HG02884 (cell line): Measurements from ENCODE around the gene DYNC1LI2.
"Not testable (repeated sequence)": the region's sequence is repeated elsewhere in the genome, so short reads cannot be mapped to it uniquely, and the experiment has no call there.

Experiments used
- ATAC-seq: cut with Tn5 transposase; IDR thresholded peaks from one replicate; pipeline ENCODE4 v1.9.1; 2021; ENCODE audit warnings: mild to moderate bottlenecking, moderate library complexity; ENCODE audit not compliant: unreplicated experiment

Gene DYNC1LI2

GRCh38 chr16:66751303-66751991 is at the start of gene DYNC1LI2:
Gene DYNC1LI2, minus strand, starts transcription at chr16:66751609. Its CDS starts 18 bp downstream, at chr16:66751591.
- peak; percentile 85 for ATAC-seq

- no peak for ATAC-seq
These were observed 49.4 kb upstream of the DYNC1LI2 start for GRCh38 chr16:66800856-66801255.

DNA sequence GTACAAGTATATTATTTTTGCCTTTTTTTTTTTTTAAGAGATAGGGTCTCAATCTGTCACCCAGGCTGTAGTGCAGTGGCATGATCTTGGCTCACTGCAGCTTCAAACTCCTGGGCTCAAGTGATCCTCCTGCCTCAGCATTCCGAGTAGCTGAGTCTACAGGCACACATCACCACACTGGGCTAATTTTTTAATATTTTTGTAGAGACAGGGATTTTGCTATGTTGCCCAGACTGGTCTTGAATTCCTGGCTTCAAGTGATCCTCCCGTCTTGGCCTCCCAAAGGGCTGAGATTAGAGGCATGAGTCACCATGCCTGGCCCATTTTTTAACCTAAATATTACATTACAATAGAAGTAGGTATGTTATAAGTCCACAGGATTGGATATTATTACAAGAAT is 46.8 kb upstream of the DYNC1LI2 start:
- ATAC-seq: no peak

- ATAC-seq: not testable (repeated sequence)
These were observed 42.6 kb upstream of the DYNC1LI2 start for GRCh38 chr16:66793984-66794383.

DNA sequence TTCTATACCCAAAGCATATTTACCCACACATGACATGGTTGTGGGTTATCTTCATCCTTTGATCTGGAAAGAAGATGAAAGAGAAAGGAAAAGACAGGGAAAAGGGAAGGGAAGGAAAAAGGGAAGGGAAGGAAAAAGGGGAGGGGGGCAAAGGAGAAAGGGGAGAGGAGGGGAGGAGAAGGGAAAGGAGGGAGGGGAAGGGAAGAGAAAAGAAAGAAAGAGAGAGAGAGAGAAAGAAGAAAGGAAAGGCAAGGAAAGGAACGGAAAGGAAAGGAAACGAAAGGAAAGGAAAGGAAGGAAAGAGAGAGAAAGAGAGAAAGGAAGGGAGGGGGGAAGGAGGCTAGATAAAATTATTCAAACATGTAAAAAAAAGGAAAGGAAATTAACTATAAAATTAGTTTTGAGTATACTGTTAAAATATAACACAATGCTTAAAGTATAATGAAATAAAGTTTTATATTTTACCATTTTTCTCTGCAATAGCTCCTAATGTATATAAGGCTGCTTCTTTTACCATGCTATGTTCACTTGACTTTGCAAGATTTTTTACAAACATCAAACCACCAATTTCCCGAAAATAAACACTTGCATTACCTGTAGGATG is 38.8 kb upstream of the DYNC1LI2 start:
- no peak for ATAC-seq

GRCh38 chr16:66787427-66787826 is 36.0 kb upstream of the DYNC1LI2 start:
- no peak for ATAC-seq

DNA sequence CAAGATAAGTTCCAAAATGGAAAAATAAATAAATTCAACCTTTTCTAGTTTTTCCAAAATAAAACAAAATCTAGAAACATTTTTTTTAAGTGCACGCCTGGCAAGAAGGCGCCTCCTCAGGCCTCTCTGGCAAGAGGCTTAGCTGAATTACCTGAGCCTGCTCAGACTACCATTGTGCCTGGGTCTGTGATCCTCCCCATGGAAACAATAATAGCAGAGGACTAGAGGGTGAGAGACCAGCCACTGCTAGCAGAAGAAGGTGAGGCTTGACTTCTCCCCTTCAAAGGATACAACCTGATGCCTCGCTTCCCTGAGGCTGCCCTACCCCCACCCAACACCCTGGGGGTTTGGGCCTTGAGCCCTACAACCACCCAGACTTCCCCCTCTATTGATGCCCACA is 35.1 kb upstream of the DYNC1LI2 start:
- no peak for ATAC-seq

GRCh38 chr16:66776457-66776856 is 25.0 kb upstream of the DYNC1LI2 start:
- no peak for ATAC-seq

- no peak for ATAC-seq
These were observed 23.6 kb upstream of the DYNC1LI2 start for GRCh38 chr16:66774981-66775380.

DNA sequence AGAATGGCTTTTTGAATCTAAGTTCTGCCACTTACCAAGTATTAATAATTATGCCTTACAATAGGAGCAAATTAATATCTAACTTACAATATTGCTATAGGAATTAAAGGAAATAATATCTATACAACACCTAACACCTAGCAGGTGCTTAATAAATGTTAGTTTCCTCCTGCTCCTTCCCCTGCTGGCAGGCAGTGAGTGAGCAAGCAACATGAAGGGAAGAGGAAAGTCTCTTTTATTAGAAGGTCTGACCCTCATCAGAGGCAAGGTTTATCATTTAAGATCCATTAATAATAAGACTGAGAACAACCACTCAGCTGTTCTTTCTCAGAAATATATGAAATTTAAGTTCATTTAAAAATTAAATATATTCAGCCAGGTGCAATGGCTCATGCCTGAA is 6.7 kb upstream of the DYNC1LI2 start:
- no peak for ATAC-seq

GRCh38 chr16:66754819-66755218 is 3.4 kb upstream of the DYNC1LI2 start:
- no peak for ATAC-seq

DNA sequence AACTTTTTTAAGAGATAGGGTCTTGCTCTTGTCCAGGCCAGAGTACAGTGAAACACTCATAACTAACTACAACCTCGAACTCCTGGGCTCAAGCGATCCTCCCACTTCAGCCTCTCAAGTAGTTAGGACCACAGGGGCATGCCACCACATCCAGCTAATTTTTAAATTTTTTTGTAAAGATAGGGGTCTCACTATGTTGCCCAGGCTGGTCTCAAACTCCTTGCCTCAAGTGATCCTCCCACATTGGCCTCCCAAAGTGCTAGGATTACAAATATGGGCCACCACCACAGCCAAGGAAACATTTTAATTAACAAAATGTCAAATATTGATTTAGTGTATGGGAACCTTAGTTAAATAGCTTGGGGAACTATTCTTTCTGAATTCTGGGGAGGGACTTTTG is 2.8 kb upstream of the DYNC1LI2 start:
- no peak for ATAC-seq

DNA sequence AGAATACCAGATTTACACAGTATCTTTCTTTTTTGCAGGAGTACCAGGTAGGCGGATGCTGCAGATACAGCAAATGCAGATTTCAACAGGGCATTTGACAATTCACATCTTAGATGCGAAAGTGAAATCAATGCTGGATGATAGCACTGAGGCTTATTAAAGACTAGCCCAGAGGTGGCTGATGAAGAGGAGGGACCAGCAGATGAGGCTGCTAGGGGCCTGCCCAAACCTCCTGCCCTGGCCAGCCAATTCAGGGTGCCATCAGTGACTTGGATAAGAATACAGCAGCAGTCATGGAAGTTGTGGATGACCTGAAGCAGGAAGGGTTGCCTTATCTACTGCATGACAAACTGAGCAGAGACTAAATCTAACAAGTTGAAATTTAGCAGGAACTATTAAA is 1.5 kb upstream of the DYNC1LI2 start:
- no peak for ATAC-seq

DNA sequence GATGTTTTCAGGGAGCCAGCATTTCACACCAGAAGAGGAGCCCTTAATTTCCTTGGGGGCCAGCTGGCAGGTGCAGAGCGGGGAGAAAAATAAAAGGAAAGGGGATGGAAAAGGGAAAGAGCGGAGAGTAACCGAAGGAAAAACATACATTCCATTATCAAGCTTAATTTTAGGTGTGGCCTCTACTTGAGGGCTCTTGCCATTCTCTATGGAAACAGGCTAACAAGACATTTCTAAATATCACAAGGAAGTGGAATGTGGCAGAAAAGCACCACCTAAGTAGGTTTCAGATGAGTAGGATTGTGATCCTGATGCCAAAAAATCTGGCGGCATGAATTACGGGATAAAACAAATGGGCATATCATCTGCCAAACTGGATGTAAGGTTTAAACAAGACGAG is 970 bp upstream of the DYNC1LI2 start:
- no peak for ATAC-seq

- no peak for ATAC-seq
These were observed 548 bp upstream of the DYNC1LI2 start for GRCh38 chr16:66751992-66752322.

DNA sequence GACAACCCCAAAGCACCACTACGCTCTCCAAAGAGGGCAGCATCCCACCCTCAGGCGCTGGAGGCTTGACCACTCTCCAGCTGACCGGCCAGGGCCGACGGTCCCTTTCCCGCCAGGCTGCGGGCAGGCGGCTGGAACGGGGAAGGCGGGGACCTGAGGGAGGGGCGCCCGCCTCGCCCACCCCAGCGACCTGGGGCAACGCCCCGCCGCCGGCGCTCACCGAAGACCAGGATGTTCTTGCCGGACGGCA is 431 bp downstream of the DYNC1LI2 start:
- no peak for ATAC-seq

GRCh38 chr16:66750279-66751052 is 943 bp downstream of the DYNC1LI2 start:
- no peak for ATAC-seq

DNA sequence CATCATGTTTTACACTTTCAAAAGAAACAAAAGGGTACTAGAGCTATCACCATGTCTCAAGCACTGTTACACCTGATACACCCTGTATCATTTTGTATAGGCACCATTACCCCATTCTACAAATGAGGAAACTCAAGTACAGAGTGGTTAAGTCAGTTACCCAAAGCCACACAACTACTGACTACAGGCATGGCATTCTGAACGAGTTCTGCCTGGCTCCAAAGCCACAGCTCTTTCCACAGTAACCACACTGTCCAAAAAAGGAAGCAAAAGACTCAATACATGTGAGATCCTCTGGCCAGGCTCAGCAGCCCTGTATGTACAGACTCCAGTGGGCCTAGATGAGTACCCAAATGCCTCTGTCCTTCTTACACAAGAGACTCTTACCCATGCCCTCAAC is 4.7 kb downstream of the DYNC1LI2 start:
- peak; percentile 35 for ATAC-seq

DNA sequence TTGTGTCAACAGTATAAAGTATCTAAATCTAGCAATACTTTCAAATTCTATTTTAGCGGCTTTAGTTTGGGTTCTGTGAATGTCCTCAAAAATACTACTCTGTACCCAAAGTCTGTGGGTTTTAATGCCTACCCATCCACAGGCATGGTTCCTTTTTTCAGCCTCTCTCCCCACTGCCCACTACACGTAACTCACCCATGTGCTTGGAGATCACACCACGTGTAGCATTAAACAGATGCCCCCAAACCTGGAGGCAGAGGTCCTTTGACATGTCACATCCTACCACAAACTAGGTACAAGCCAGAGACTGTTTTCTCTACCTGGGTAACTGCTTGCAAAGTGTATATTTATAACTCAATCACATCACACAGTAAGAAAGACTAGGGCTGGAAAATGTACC is 5.4 kb downstream of the DYNC1LI2 start:
- ATAC-seq: no peak

DNA sequence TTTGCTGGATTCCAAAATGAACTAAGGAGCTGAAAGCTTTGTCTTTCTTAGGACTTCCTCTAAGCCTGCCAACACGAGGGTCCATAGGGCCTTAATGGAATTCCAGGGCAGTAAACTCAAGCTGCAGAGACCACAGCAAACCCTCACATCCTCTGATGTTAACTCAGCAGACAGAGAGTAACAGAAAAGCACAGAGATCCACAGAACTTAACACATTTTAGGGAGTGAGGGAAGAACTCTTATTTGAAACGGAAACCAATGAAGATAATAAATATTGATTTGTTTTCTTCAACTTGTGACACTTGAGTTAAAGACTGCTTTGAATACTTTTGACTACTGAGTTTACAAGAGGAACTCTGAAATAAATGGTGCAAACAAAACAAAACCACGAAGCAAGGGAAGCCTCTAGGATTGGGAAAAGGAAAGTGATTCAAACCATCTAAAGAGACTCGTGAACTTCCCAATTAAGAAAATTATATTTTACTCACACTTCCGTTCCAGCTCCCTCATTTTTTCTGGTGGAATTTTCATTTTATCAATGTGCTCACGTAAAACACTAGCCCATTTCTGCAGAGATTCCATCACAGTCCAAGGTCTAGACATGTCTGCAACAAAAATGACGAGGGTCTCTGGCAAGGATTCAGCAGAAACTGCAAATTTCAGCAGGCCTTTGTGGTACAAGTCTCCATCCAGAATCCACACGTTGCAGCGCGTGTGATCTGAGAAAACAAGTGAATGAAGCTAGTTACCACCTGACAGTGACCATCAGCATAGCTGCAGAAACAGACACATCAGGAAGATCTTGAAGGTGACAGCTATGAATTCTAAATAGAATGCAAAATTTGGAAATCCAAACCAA is 9.2 kb downstream of the DYNC1LI2 start:
- ATAC-seq: no peak

- ATAC-seq: no peak
These were observed 10.1 kb downstream of the DYNC1LI2 start for GRCh38 chr16:66741169-66741900.
